Panc1 (cell line): ENCODE results near the gene C4orf51.

Experiments used
- POLR2AphosphoS5 ChIP-seq: IDR thresholded peaks from 2 replicates; pipeline ENCODE4 v1.6.1; 2012; ENCODE audit warnings: mild to moderate bottlenecking, low read depth, low read length, moderate library complexity
- TCF7L2 ChIP-seq: IDR thresholded peaks from 2 replicates; pipeline ENCODE4 v1.6.1; 2011; ENCODE audit warnings: mild to moderate bottlenecking, low read depth, low read length, inconsistent platforms
- TF ChIP-seq, protein P1 (sequence below): fragments of 450-650 bp; IDR thresholded peaks from 2 replicates; pipeline ENCODE4 v1.5.1; 2017; ENCODE audit warnings: mild to moderate bottlenecking
- TF ChIP-seq, protein P2 (sequence below), 2 experiments: IDR thresholded peaks; 2 replicates each; pipeline ENCODE4 v1.6.1; 2011 to 2012; ENCODE audit warnings: low read depth in 2 of 2, control low read depth in 1 of 2, low read length in 1 of 2, mild to moderate bottlenecking in 1 of 2, moderate library complexity in 1 of 2; ENCODE audit not compliant: insufficient read depth in 1 of 2

DNA sequence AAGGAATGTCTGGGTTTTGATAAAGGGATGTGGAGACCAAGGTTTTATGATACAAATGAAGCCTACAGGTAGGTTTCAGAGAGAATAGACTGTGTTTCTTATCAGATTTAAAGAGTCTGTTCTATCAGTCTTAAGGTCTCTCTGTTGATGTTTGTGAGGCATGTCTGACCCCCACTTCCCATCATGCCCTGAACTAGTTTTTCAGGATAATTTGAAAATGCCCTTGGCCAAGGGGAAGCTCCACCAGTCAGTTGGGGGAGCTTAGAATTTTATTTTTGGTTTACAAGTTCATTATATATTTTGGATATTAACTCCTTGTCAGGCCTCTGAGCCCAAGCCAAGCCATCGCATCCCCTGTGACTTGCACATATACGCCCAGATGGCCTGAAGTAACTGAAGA is 18.6 kb downstream of the C4orf51 start:
- TF ChIP-seq, protein P1, sequence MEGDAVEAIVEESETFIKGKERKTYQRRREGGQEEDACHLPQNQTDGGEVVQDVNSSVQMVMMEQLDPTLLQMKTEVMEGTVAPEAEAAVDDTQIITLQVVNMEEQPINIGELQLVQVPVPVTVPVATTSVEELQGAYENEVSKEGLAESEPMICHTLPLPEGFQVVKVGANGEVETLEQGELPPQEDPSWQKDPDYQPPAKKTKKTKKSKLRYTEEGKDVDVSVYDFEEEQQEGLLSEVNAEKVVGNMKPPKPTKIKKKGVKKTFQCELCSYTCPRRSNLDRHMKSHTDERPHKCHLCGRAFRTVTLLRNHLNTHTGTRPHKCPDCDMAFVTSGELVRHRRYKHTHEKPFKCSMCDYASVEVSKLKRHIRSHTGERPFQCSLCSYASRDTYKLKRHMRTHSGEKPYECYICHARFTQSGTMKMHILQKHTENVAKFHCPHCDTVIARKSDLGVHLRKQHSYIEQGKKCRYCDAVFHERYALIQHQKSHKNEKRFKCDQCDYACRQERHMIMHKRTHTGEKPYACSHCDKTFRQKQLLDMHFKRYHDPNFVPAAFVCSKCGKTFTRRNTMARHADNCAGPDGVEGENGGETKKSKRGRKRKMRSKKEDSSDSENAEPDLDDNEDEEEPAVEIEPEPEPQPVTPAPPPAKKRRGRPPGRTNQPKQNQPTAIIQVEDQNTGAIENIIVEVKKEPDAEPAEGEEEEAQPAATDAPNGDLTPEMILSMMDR, result no peak
- TF ChIP-seq POLR2AphosphoS5 (no peak), TCF7L2 (no peak)
- TF ChIP-seq, protein P2, sequence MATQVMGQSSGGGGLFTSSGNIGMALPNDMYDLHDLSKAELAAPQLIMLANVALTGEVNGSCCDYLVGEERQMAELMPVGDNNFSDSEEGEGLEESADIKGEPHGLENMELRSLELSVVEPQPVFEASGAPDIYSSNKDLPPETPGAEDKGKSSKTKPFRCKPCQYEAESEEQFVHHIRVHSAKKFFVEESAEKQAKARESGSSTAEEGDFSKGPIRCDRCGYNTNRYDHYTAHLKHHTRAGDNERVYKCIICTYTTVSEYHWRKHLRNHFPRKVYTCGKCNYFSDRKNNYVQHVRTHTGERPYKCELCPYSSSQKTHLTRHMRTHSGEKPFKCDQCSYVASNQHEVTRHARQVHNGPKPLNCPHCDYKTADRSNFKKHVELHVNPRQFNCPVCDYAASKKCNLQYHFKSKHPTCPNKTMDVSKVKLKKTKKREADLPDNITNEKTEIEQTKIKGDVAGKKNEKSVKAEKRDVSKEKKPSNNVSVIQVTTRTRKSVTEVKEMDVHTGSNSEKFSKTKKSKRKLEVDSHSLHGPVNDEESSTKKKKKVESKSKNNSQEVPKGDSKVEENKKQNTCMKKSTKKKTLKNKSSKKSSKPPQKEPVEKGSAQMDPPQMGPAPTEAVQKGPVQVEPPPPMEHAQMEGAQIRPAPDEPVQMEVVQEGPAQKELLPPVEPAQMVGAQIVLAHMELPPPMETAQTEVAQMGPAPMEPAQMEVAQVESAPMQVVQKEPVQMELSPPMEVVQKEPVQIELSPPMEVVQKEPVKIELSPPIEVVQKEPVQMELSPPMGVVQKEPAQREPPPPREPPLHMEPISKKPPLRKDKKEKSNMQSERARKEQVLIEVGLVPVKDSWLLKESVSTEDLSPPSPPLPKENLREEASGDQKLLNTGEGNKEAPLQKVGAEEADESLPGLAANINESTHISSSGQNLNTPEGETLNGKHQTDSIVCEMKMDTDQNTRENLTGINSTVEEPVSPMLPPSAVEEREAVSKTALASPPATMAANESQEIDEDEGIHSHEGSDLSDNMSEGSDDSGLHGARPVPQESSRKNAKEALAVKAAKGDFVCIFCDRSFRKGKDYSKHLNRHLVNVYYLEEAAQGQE (IDR thresholded peaks at IDR 0.05; ENCODE audit: insufficient read depth in 1 of 2, low read depth in 2 of 2, low read length in 1 of 2), result no peak
